Measurements from ENCODE around the gene UBASH3B.

Gene UBASH3B

DNA sequence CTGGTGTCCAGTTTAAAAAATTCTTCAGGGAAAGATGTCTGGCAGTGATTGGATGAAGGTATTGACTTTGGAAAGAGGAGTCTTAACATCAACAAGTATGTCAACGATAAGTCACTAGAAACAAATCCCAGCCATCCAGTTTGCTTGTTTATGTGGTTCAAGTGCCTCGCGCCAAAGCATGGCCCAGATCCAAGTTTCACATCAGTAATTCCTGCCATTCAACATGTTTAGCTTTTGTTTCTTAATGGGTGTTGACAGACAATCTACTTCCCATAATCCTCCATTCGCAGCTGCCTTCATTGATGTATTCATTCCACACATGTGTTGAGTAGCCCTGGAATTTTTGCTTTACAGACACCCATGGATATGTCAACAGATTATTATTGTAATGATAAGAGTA is 77.8 kb downstream of the UBASH3B start:
- no peak overlapping the region for H3K4me3 ChIP-seq (ENCODE audit: low read depth, low read length)
- TF ChIP-seq, protein P1, sequence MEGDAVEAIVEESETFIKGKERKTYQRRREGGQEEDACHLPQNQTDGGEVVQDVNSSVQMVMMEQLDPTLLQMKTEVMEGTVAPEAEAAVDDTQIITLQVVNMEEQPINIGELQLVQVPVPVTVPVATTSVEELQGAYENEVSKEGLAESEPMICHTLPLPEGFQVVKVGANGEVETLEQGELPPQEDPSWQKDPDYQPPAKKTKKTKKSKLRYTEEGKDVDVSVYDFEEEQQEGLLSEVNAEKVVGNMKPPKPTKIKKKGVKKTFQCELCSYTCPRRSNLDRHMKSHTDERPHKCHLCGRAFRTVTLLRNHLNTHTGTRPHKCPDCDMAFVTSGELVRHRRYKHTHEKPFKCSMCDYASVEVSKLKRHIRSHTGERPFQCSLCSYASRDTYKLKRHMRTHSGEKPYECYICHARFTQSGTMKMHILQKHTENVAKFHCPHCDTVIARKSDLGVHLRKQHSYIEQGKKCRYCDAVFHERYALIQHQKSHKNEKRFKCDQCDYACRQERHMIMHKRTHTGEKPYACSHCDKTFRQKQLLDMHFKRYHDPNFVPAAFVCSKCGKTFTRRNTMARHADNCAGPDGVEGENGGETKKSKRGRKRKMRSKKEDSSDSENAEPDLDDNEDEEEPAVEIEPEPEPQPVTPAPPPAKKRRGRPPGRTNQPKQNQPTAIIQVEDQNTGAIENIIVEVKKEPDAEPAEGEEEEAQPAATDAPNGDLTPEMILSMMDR (IDR thresholded peaks at IDR 0.05; ENCODE audit: low read depth, low read length, missing control alignments) = no peak
- DNase-seq (ENCODE audit: low read depth) = no peak

GRCh38 chr11:122734848-122735496 is 79.5 kb downstream of the UBASH3B start:
- TF ChIP-seq, protein P1 (IDR thresholded peaks at IDR 0.05; ENCODE audit: low read depth, low read length, missing control alignments) = no peak
- DNase-seq (ENCODE audit: low read depth) = no peak
- no peak overlapping the region for H3K4me3 ChIP-seq (ENCODE audit: low read depth, low read length)

DNA sequence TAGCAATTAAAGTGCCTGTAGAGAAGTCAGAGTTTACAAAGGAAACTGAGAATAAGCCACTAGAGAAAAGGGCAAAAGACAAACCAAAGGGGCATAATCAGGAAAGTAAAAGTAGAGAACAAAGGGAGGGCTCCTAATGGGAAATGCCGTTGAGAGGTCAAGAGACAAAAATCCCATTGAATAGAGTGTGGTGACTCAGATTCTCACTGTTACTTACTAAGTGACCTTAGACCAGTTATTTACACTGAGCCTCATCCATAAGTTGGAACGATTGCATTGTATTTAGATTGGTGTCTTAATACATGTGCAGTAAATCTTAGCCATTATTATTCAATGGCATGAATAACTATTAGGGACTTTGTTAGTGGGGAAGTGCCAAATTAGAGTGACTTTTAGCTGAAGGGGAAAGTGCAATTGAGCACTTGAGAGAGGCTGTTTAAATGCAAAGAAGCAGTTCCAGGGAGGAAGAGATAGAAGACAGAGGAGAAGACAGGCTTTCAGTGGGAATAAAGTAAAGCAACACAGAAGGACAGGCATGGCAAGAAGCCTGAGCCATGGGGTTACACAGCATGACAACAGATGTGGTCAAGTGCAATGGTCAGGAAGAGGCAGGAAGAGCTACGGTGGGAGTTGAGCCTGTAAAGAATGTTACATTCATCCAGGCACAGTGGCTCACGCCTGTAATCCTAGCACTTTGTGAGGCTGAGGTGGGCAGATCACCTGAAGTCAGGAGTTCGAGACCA is 82.6 kb downstream of the UBASH3B start:
- H3K4me3 ChIP-seq (ENCODE audit: low read depth, low read length) = no peak overlapping the region
- DNase-seq (ENCODE audit: low read depth) = no peak
- TF ChIP-seq, protein P1 (IDR thresholded peaks at IDR 0.05; ENCODE audit: low read depth, low read length, missing control alignments) = no peak

- TF ChIP-seq, protein P1 (IDR thresholded peaks at IDR 0.05; ENCODE audit: low read depth, low read length, missing control alignments) = no peak
- no peak for DNase-seq (ENCODE audit: low read depth)
- no peak overlapping the region for H3K4me3 ChIP-seq (ENCODE audit: low read depth, low read length)
Measured at GRCh38 chr11:122741613-122742300, 86.2 kb downstream of the UBASH3B start.

- TF ChIP-seq, protein P1 (IDR thresholded peaks at IDR 0.05; ENCODE audit: low read depth, low read length, missing control alignments) = no peak
- no peak overlapping the region for H3K4me3 ChIP-seq (ENCODE audit: low read depth, low read length)
- DNase-seq (ENCODE audit: low read depth) = no peak
Measured at GRCh38 chr11:122742301-122743018, 86.9 kb downstream of the UBASH3B start.

GRCh38 chr11:122743097-122743741 is 87.7 kb downstream of the UBASH3B start:
- TF ChIP-seq, protein P1 (IDR thresholded peaks at IDR 0.05; ENCODE audit: low read depth, low read length, missing control alignments) = no peak
- no peak for DNase-seq (ENCODE audit: low read depth)
- no peak overlapping the region for H3K4me3 ChIP-seq (ENCODE audit: low read depth, low read length)

All from GM12864 (cell line).